GM12878 (cell line): ENCODE results near the gene RBM19. TPM values are rescaled to one million over a fixed set of nuclear protein-coding genes. Genes with fewer than 3 reads are reported as not detected.

Source experiments
- ATF3 ChIP-seq: IDR thresholded peaks from 2 replicates; pipeline ENCODE4 v1.6.1; 2011; ENCODE audit warnings: low read depth, mild to moderate bottlenecking, low read length, moderate library complexity, borderline replicate concordance; ENCODE audit errors: extremely low read depth
- CBFB ChIP-seq: IDR thresholded peaks from 2 replicates; pipeline ENCODE4 v1.6.1; 2016; ENCODE audit warnings: antibody characterized with exemption, low read depth
- CBX5 ChIP-seq: sonication (generic); IDR thresholded peaks from 2 replicates; pipeline ENCODE4 v1.6.1; 2016; ENCODE audit warnings: low read depth, moderate library complexity, mild to moderate bottlenecking, inconsistent platforms
- CHD2 ChIP-seq: IDR thresholded peaks from 2 replicates; pipeline ENCODE4 v1.6.1; 2011; ENCODE audit warnings: low read depth, low read length, improper control_type of control experiment, borderline replicate concordance
- CTCF ChIP-seq, 3 experiments: IDR thresholded peaks in 2 of 3; conservative IDR thresholded peaks in 1 of 3; 2 replicates each; pipeline ENCODE4 v1.5.1; 2011; ENCODE audit warnings: low read depth in 3 of 3, low read length in 3 of 3, mild to moderate bottlenecking in 3 of 3, control low read depth in 2 of 3, moderate library complexity in 2 of 3, inconsistent platforms in 1 of 3, mixed read lengths in 1 of 3; ENCODE audit not compliant: control insufficient read depth in 2 of 3, insufficient read depth in 1 of 3; ENCODE audit errors: extremely low read depth in 1 of 3
- HDAC2 ChIP-seq: fragments of 200-600 bp; sonication (generic); IDR thresholded peaks from 2 replicates; pipeline ENCODE4 v1.6.1; 2017
- PAX5 ChIP-seq: IDR thresholded peaks from 2 replicates; pipeline ENCODE4 v1.6.1; 2011; ENCODE audit warnings: low read depth, low read length, borderline replicate concordance
- PKNOX1 ChIP-seq: fragments of 450-650 bp; IDR thresholded peaks from 2 replicates; pipeline ENCODE4 v1.6.1; 2016; ENCODE audit warnings: mild to moderate bottlenecking
- RAD21 ChIP-seq: IDR thresholded peaks from 2 replicates; pipeline ENCODE4 v1.6.1; 2011; ENCODE audit warnings: mild to moderate bottlenecking, low read depth, low read length, moderate library complexity; ENCODE audit not compliant: insufficient read depth
- RB1 ChIP-seq: fragments of 450-650 bp; formaldehyde crosslinking; IDR thresholded peaks from 2 replicates; pipeline ENCODE4 v1.6.1; 2017; ENCODE audit warnings: mild to moderate bottlenecking, borderline replicate concordance
- SUZ12 ChIP-seq: fragments of 200-600 bp; sonication (generic); IDR thresholded peaks from one replicate; pipeline ENCODE4 v1.6.1; 2018; ENCODE audit warnings: antibody characterized with exemption, mild to moderate bottlenecking; ENCODE audit not compliant: unreplicated experiment
- ZBTB40 ChIP-seq: fragments of 450-650 bp; IDR thresholded peaks from 2 replicates; pipeline ENCODE4 v1.6.1; 2016; ENCODE audit warnings: mild to moderate bottlenecking, moderate library complexity, borderline replicate concordance
- polyA plus RNA-seq, 11 experiments: library from polyadenylated mRNA; depleted of rRNA in 4 of 11; unstranded in 6 of 11; stranded (reverse) in 5 of 11; fragments of >200 nt; fragmentation: Nextera tagmentation in 4 of 11; fragmentation: Illumina TruSeq in 1 of 11; extraction: Ambion mirVana in 4 of 11; extraction: Trizol in 1 of 11; gene quantifications; 1 replicate in 1 of 11; 2 replicates in 10 of 11; pipeline versions ENCODE4 v1.2.1 to v1.2.3, GENCODE V29; 2011 to 2016; ENCODE audit warnings: inconsistent platforms in 2 of 11, missing spikeins in 2 of 11, low read depth in 1 of 11
- total RNA-seq, 4 experiments: library from RNA; depleted of rRNA in 3 of 4; stranded (reverse); fragments of >200 nt in 3 of 4; fragmentation: Illumina TruSeq in 1 of 4; extraction: Trizol in 1 of 4; gene quantifications; 2 replicates each; pipeline versions ENCODE4 v1.2.1 to v1.2.3, GENCODE V29; 2013 to 2021

The RBM19 gene
- total and polyA plus RNA-seq, 10 of the 15 experiments (the other 5 are each of a cell fraction or from before 2014, with no cell fraction given) = 4.2 to 42.9 (median 28.4) TPM

- no peak for TF ChIP-seq ZBTB40
- TF ChIP-seq PKNOX1 = no peak
- no peak for TF ChIP-seq SUZ12
- TF ChIP-seq CHD2 = no peak
- no peak for TF ChIP-seq ATF3
- no peak for TF ChIP-seq PAX5
- peak in 2 of 3 experiments; percentile 19 to 21; a peak in 2 of 6 replicates for TF ChIP-seq CTCF (IDR thresholded peaks at IDR 0.05 in 2 of 3, conservative IDR thresholded peaks at IDR 0.05 in 1 of 3; ENCODE audit: control insufficient read depth in 2 of 3, extremely low read depth in 1 of 3, insufficient read depth in 1 of 3, low read depth in 3 of 3, low read length in 3 of 3)
- no peak for TF ChIP-seq CBFB
- TF ChIP-seq HDAC2 = no peak
- TF ChIP-seq RAD21 = peak; percentile 38; the same call in 1 of the 2 replicates
- TF ChIP-seq CBX5 = no peak
- no peak for TF ChIP-seq RB1
Observed at GRCh38 chr12:114013575-114014345, 47.6 kb upstream of the RBM19 start (continued).
